GM23338 (cell line): ENCODE measurements around the gene FAF1. TPM values are rescaled to one million over a fixed set of nuclear protein-coding genes. Genes with fewer than 3 reads are reported as not detected.

Experiments
- ATAC-seq: fragments of 200-7000 bp; cut with Tn5 transposase; 3 replicates; pipeline ENCODE4 v1.9.1; 2020
- DNase-seq: peaks from one replicate; pipeline ENCODE4 v3.0.0-alpha.2; 2015; ENCODE audit warnings: low spot score
- H2AFZ ChIP-seq: fragments of 200-600 bp; sonication (generic); 2 replicates; pipeline ENCODE4 v1.8.0; 2016; ENCODE audit warnings: antibody characterized with exemption, mild to moderate bottlenecking, moderate library complexity
- H3F3A ChIP-seq: fragments of 200-600 bp; sonication (generic); replicated peaks from 2 replicates; pipeline ENCODE4 v1.8.0; 2017; ENCODE audit warnings: antibody characterized with exemption, mixed run types, low read depth
- H3K27ac ChIP-seq: fragments of 200-600 bp; sonication (generic); 2 replicates; pipeline ENCODE4 v1.6.1; 2016; ENCODE audit warnings: low read depth
- H3K27me3 ChIP-seq: fragments of 200-600 bp; sonication (generic); 2 replicates; pipeline ENCODE4 v1.8.0; 2016; ENCODE audit warnings: mild to moderate bottlenecking, mixed run types, moderate library complexity; ENCODE audit not compliant: insufficient read depth
- H3K36me3 ChIP-seq: fragments of 200-600 bp; sonication (generic); 2 replicates; pipeline ENCODE4 v1.8.0; 2016; ENCODE audit warnings: mild to moderate bottlenecking; ENCODE audit not compliant: insufficient read depth
- H3K4me1 ChIP-seq: fragments of 200-600 bp; sonication (generic); 2 replicates; pipeline ENCODE4 v1.8.0; 2016; ENCODE audit warnings: mild to moderate bottlenecking, moderate library complexity; ENCODE audit not compliant: insufficient read depth
- H3K4me2 ChIP-seq: fragments of 200-600 bp; sonication (generic); 2 replicates; pipeline ENCODE4 v1.7.1; 2017; ENCODE audit warnings: mixed run types
- H3K4me3 ChIP-seq: fragments of 200-600 bp; sonication (generic); 2 replicates; pipeline ENCODE4 v1.6.1; 2016; ENCODE audit warnings: mixed run types
- H3K79me2 ChIP-seq: fragments of 200-600 bp; sonication (generic); replicated peaks from 2 replicates; pipeline ENCODE4 v1.8.0; 2017; ENCODE audit warnings: mild to moderate bottlenecking; ENCODE audit not compliant: insufficient read depth
- H3K9me2 ChIP-seq: fragments of 200-600 bp; sonication (generic); 2 replicates; pipeline ENCODE4 v1.8.0; 2017; ENCODE audit not compliant: insufficient read depth
- H4K20me1 ChIP-seq: fragments of 200-600 bp; sonication (generic); replicated peaks from 2 replicates; pipeline ENCODE4 v1.8.0; 2017; ENCODE audit warnings: mild to moderate bottlenecking; ENCODE audit not compliant: insufficient read depth
- H3K27ac Mint-ChIP-seq: 2 replicates; pipeline ENCODE4 v1.8.0; 2020; ENCODE audit warnings: inconsistent platforms, mild to moderate bottlenecking, moderate library complexity, mixed read lengths
- H3K27me3 Mint-ChIP-seq: 3 replicates; pipeline ENCODE4 v1.8.0; 2022; ENCODE audit warnings: low read depth, mild to moderate bottlenecking, moderate library complexity, mixed read lengths, inconsistent platforms; ENCODE audit not compliant: insufficient read depth, poor library complexity
- H3K36me3 Mint-ChIP-seq: 3 replicates; pipeline ENCODE4 v1.8.0; 2021; ENCODE audit warnings: low read depth, mild to moderate bottlenecking, inconsistent platforms, moderate library complexity, mixed read lengths
- H3K4me1 Mint-ChIP-seq: 3 replicates; pipeline ENCODE4 v1.8.0; 2020; ENCODE audit warnings: mild to moderate bottlenecking, inconsistent platforms, mixed read lengths
- H3K4me3 Mint-ChIP-seq: 3 replicates; pipeline ENCODE4 v1.8.0; 2021; ENCODE audit warnings: moderate library complexity, mild to moderate bottlenecking, inconsistent platforms, mixed read lengths
- H3K9me3 Mint-ChIP-seq: 3 replicates; pipeline ENCODE4 v1.8.0; 2020; ENCODE audit warnings: moderate library complexity, mild to moderate bottlenecking, inconsistent platforms, mixed read lengths
- CREB1 ChIP-seq: fragments of 250-450 bp; sonication (Bioruptor Pico); IDR thresholded peaks from 2 replicates; pipeline ENCODE4 v1.5.0; 2020; ENCODE audit warnings: low read depth, mild to moderate bottlenecking, moderate library complexity
- EZH2 ChIP-seq: fragments of 200-600 bp; sonication (generic); IDR thresholded peaks from one replicate; pipeline ENCODE4 v1.8.0; 2017; ENCODE audit warnings: antibody characterized with exemption, mild to moderate bottlenecking, low read depth; ENCODE audit not compliant: unreplicated experiment
- EZH2phosphoT487 ChIP-seq: fragments of 200-600 bp; sonication (generic); IDR thresholded peaks from one replicate; pipeline ENCODE4 v1.8.1; 2018; ENCODE audit warnings: antibody characterized with exemption; ENCODE audit not compliant: unreplicated experiment
- ZNF114 ChIP-seq: fragments of 250-450 bp; sonication (Bioruptor Pico); IDR thresholded peaks from 2 replicates; pipeline ENCODE4 v1.5.0; 2020; ENCODE audit warnings: mild to moderate bottlenecking, moderate library complexity
- ZNF331 ChIP-seq: fragments of 250-450 bp; sonication (Bioruptor Pico); IDR thresholded peaks from 2 replicates; pipeline ENCODE4 v1.5.0; 2020; ENCODE audit warnings: low read depth, mild to moderate bottlenecking, moderate library complexity
- polyA plus RNA-seq: library from polyadenylated mRNA; unstranded; fragments of >200 nt; fragmentation: Nextera tagmentation; extraction: Ambion mirVana; gene quantifications from 2 replicates; pipeline ENCODE4 v1.2.1, GENCODE V29; 2016
- total RNA-seq: library from RNA; depleted of rRNA; stranded (reverse); fragments of >200 nt; shearing (Covaris generic); gene quantifications from 2 replicates; pipeline ENCODE4 v1.2.3, GENCODE V29; 2014
- TF ChIP-seq, protein P1 (sequence below): IDR thresholded peaks from 2 replicates; pipeline ENCODE4 v1.6.1; 2016; ENCODE audit warnings: antibody characterized with exemption
- TF ChIP-seq, protein P2 (sequence below), 2 experiments: fragments of 200-600 bp in 1 of 2; sonication (generic) in 1 of 2; conservative IDR thresholded peaks; 2 replicates each; pipeline versions ENCODE4 v1.5.1 to v1.6.1; 2016 to 2017; ENCODE audit warnings: antibody characterized with exemption in 2 of 2, low read depth in 2 of 2, mild to moderate bottlenecking in 2 of 2, moderate library complexity in 1 of 2

The FAF1 gene
- total and polyA plus RNA-seq, 2 experiments from 2014 or later: 24.1 to 53.2 TPM

DNA sequence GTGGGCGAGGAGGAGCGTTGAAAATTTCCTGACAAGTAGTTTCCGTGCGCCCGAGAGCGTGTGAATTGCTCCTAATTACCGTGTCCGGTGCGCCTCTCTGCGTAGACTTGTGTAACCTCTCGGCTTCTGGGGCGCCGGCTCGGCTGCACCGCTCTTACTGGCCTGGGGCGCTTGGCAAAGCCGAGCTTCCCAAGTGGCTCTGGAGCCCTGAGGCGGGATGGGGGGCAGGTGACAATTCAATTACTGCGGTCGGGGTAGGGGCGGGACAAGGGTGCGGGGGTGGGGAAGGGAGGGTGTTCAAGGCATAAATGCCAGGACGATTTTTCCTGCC, 536.4 kb downstream of the FAF1 start:
- H3K27me3 ChIP-seq: peaks cover 100% of the 10 kb centered on the region
- peaks cover 17% of the 10 kb centered on the region; the same call in 1 of the 2 replicates for H3F3A ChIP-seq
- H3K27ac ChIP-seq: no peak overlapping the region
- no peaks in the 10 kb centered on the region; the same call in 1 of the 2 replicates for H3K36me3 ChIP-seq
- no peaks in the 10 kb centered on the region for H3K9me2 ChIP-seq
- H3K4me1 ChIP-seq: peaks cover 37% of the 10 kb centered on the region
- DNase-seq: peak; percentile 87
- TF ChIP-seq ZNF114 (CRISPR knock-in tag): no peak
- H4K20me1 ChIP-seq: peaks cover 36% of the 10 kb centered on the region
- peaks cover 96% of the 10 kb centered on the region for H3K27me3 Mint-ChIP-seq
- no peak overlapping the region for H3K27ac Mint-ChIP-seq
- H3K4me3 Mint-ChIP-seq: peak overlapping the region; percentile 76
- peak overlapping the region; percentile 93 for H3K4me2 ChIP-seq
- peaks cover 4% of the 10 kb centered on the region; the same call in 2 of the 3 replicates for H3K36me3 Mint-ChIP-seq
- peaks cover 62% of the 10 kb centered on the region for H3K4me1 Mint-ChIP-seq
- peak; percentile 6 for ATAC-seq
- peak overlapping the region; percentile 86 for H2AFZ ChIP-seq
- peak overlapping the region; percentile 75 for H3K4me3 ChIP-seq
- H3K79me2 ChIP-seq: no peaks in the 10 kb centered on the region
- H3K9me3 Mint-ChIP-seq: peaks cover 6% of the 10 kb centered on the region

DNA sequence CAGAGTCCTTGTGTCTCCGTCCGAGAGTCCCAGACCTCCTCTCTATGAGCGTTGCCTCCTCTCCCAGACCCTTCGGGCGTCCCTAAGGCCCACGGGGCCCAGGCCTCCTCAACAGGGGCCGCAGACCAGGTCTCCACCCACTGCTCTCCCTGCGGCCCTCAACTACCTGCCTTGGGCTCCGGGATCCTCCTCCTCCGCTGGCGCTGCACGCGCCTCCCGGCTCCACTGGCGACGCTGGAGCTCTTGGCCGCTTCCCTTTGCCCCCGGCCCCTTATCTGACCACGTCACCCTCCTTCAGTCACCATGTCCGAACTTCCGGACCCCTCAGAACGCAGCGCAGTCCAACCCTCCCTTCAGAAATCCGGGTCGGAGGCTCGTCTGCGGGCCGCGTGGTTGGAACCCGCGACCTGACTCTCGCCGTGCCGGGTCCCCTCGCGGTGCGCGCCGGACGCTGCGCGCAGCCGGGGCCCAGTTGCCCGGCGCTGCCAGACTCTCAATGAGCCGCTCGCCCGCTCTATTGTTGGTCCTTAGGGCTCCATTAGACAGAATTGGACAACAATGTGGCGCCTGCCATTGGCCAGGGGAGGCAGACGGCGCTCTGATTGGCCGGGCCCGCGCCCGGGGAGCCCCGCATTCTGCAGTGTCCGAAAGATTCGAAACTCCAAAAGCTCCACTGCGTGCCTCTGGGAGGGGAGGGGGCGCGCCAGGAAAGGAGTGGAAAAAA, 537.0 kb downstream of the FAF1 start, which contains the start of gene DMRTA2:
Gene DMRTA2, minus strand, starts transcription at position 498 of the 724 bp plus-strand sequence. CDS start 1,907 bp downstream, outside the sequence.
- Histone ChIP-seq H3K36me3 (no peaks in the 10 kb centered on the region; the same call in 1 of the 2 replicates), H2AFZ (peak within 1 kb of the TSS; percentile 86), H3K4me3 (peak within 1 kb of the TSS; percentile 75), H4K20me1 (peaks cover 37% of the 10 kb centered on the region), H3K79me2 (no peaks in the 10 kb centered on the region), H3K4me2 (peak within 1 kb of the TSS; percentile 93), H3K9me2 (no peaks in the 10 kb centered on the region), H3K4me1 (peaks cover 37% of the 10 kb centered on the region), H3K27ac (no peak within 1 kb of the TSS), H3K27me3 (peaks cover 100% of the 10 kb centered on the region), H3F3A (0 out of 2 replicates have a peak, but pooled peaks cover 13% of the 10 kb centered on the region)
- DNase-seq (peak; percentile 84), ATAC-seq (peak; percentile 36)
- peaks cover 6% of the 10 kb centered on the region for H3K9me3 Mint-ChIP-seq
- peaks cover 96% of the 10 kb centered on the region for H3K27me3 Mint-ChIP-seq
- H3K4me3 Mint-ChIP-seq: peak within 1 kb of the TSS; percentile 76
- peaks cover 4% of the 10 kb centered on the region; the same call in 2 of the 3 replicates for H3K36me3 Mint-ChIP-seq
- H3K4me1 Mint-ChIP-seq: peaks cover 58% of the 10 kb centered on the region
- H3K27ac Mint-ChIP-seq: no peak within 1 kb of the TSS
- TF ChIP-seq, protein P1, sequence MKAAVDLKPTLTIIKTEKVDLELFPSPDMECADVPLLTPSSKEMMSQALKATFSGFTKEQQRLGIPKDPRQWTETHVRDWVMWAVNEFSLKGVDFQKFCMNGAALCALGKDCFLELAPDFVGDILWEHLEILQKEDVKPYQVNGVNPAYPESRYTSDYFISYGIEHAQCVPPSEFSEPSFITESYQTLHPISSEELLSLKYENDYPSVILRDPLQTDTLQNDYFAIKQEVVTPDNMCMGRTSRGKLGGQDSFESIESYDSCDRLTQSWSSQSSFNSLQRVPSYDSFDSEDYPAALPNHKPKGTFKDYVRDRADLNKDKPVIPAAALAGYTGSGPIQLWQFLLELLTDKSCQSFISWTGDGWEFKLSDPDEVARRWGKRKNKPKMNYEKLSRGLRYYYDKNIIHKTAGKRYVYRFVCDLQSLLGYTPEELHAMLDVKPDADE: no peak
- peak; percentile 72 for TF ChIP-seq EZH2phosphoT487
- TF ChIP-seq EZH2: peak; percentile 83
- TF ChIP-seq ZNF331 (CRISPR knock-in tag): no peak
- 0 out of 2 replicates have a peak, but pooled peaks have one; percentile 26 for TF ChIP-seq CREB1 (CRISPR knock-in tag)
- TF ChIP-seq, protein P2, sequence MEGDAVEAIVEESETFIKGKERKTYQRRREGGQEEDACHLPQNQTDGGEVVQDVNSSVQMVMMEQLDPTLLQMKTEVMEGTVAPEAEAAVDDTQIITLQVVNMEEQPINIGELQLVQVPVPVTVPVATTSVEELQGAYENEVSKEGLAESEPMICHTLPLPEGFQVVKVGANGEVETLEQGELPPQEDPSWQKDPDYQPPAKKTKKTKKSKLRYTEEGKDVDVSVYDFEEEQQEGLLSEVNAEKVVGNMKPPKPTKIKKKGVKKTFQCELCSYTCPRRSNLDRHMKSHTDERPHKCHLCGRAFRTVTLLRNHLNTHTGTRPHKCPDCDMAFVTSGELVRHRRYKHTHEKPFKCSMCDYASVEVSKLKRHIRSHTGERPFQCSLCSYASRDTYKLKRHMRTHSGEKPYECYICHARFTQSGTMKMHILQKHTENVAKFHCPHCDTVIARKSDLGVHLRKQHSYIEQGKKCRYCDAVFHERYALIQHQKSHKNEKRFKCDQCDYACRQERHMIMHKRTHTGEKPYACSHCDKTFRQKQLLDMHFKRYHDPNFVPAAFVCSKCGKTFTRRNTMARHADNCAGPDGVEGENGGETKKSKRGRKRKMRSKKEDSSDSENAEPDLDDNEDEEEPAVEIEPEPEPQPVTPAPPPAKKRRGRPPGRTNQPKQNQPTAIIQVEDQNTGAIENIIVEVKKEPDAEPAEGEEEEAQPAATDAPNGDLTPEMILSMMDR (conservative IDR thresholded peaks at IDR 0.05; ENCODE audit: low read depth in 2 of 2): no peak
